Calu3 (cell line): Measurements from ENCODE around the gene MAP4K3. TPM values are rescaled to one million over a fixed set of nuclear protein-coding genes. Genes with fewer than 3 reads are reported as not detected.

Source experiments
- BruUV-seq: library from RNA; stranded (reverse); fragments of 400-500 nt; replicated peaks from 2 replicates; lab custom pipeline; 2021; lab: Mats Ljungman, UMichigan
- CTCF ChIA-PET: fragments of 300-600 bp; sonication (Branson Sonifier 250); formaldehyde crosslinking; loops from one replicate; lab custom pipeline; 2022; ENCODE audit warnings: antibody characterized with exemption; lab: Charles Lee
- DNase-seq: peaks from one replicate; pipeline ENCODE4 v3.0.0; 2022
- H3K27ac Mint-ChIP-seq: one replicate; pipeline ENCODE4 v1.8.0; 2022; ENCODE audit warnings: mixed read lengths; ENCODE audit not compliant: unreplicated experiment
- H3K27me3 Mint-ChIP-seq: one replicate; pipeline ENCODE4 v1.8.0; 2022; ENCODE audit warnings: mixed read lengths; ENCODE audit not compliant: unreplicated experiment
- H3K36me3 Mint-ChIP-seq: one replicate; pipeline ENCODE4 v1.8.0; 2022; ENCODE audit warnings: mild to moderate bottlenecking, moderate library complexity, mixed read lengths; ENCODE audit not compliant: insufficient read depth, unreplicated experiment
- H3K4me1 Mint-ChIP-seq: one replicate; pipeline ENCODE4 v1.8.0; 2022; ENCODE audit warnings: mild to moderate bottlenecking, low read depth, mixed read lengths; ENCODE audit not compliant: unreplicated experiment
- H3K4me3 Mint-ChIP-seq: one replicate; pipeline ENCODE4 v1.8.0; 2022; ENCODE audit warnings: mild to moderate bottlenecking, low read depth, moderate library complexity, mixed read lengths; ENCODE audit not compliant: unreplicated experiment
- H3K9me3 Mint-ChIP-seq: one replicate; pipeline ENCODE4 v1.8.0; 2022; ENCODE audit warnings: low read depth, mixed read lengths; ENCODE audit not compliant: unreplicated experiment
- CTCF ChIP-seq: fragments of 200-600 bp; IDR thresholded peaks from one replicate; pipeline ENCODE4 v1.8.0; 2022; ENCODE audit warnings: antibody characterized with exemption; ENCODE audit not compliant: unreplicated experiment
- intact Hi-C: fragments of 100-400 bp; cut with micrococcal nuclease; formaldehyde crosslinking; loops from one replicate; pipeline ENCODE4 v1.10.0; 2022; ENCODE audit not compliant: unreplicated experiment
- total RNA-seq: library from RNA; stranded (reverse); gene quantifications from 2 replicates; pipeline ENCODE4 v1.2.3, GENCODE V29; 2022

Gene MAP4K3
- total RNA-seq, 1 experiment from 2014 or later: 30.7 TPM

GRCh38 chr2:39306626-39307025 lies 130.5 kb downstream of the MAP4K3 start:
- intact Hi-C loops: no loop called here
- BruUV-seq: no TSS peak
- no peaks in the 10 kb centered on the region for H3K4me1 Mint-ChIP-seq
- no peak overlapping the region for H3K4me3 Mint-ChIP-seq
- H3K27ac Mint-ChIP-seq: no peak overlapping the region
- H3K27me3 Mint-ChIP-seq: no peaks in the 10 kb centered on the region
- H3K9me3 Mint-ChIP-seq: no peaks in the 10 kb centered on the region
- DNase-seq: no peak
- no peak for TF ChIP-seq CTCF
- CTCF ChIA-PET: no interaction called here
- H3K36me3 Mint-ChIP-seq: peaks cover 4% of the 10 kb centered on the region

- no peaks in the 10 kb centered on the region for H3K9me3 Mint-ChIP-seq
- no peak for TF ChIP-seq CTCF
- CTCF ChIA-PET: no interaction called here
- H3K4me3 Mint-ChIP-seq: no peak overlapping the region
- no peak overlapping the region for H3K27ac Mint-ChIP-seq
- H3K36me3 Mint-ChIP-seq: no peaks in the 10 kb centered on the region
- no peaks in the 10 kb centered on the region for H3K4me1 Mint-ChIP-seq
- H3K27me3 Mint-ChIP-seq: no peaks in the 10 kb centered on the region
- intact Hi-C loops: no loop called here
- DNase-seq: no peak
- BruUV-seq: no TSS peak
Observed at GRCh38 chr2:39304729-39305128, 132.4 kb downstream of the MAP4K3 start.

GRCh38 chr2:39304200-39304599 lies 132.9 kb downstream of the MAP4K3 start:
- Mint-ChIP-seq H3K36me3 (no peaks in the 10 kb centered on the region), H3K27ac (no peak overlapping the region), H3K9me3 (no peaks in the 10 kb centered on the region), H3K27me3 (no peaks in the 10 kb centered on the region), H3K4me3 (no peak overlapping the region), H3K4me1 (no peaks in the 10 kb centered on the region)
- DNase-seq: no peak
- TF ChIP-seq CTCF: no peak
- intact Hi-C loops: no loop called here
- CTCF ChIA-PET: no interaction called here
- no TSS peak for BruUV-seq

- TF ChIP-seq CTCF: no peak
- Mint-ChIP-seq H3K9me3 (no peaks in the 10 kb centered on the region), H3K27ac (no peak overlapping the region), H3K27me3 (no peaks in the 10 kb centered on the region), H3K4me1 (no peaks in the 10 kb centered on the region), H3K36me3 (no peaks in the 10 kb centered on the region), H3K4me3 (no peak overlapping the region)
- CTCF ChIA-PET: interaction anchor here (0.6 kb wide), 2 partner anchors 32 to 204 kb away, joined by 3 to 4 read pairs; no protein-coding TSS in a partner anchor
- DNase-seq: no peak
- intact Hi-C loops: no loop called here
- no TSS peak for BruUV-seq
Observed at GRCh38 chr2:39301352-39301751, 135.7 kb downstream of the MAP4K3 start.
